H1 (cell line): ENCODE results near the gene PTS. TPM values are rescaled to one million over a fixed set of nuclear protein-coding genes. Genes with fewer than 3 reads are reported as not detected.
A peak's percentile ranks its signal among the peaks of the same experiment; 100 is the strongest.

Experiments used
- CBX5 ChIP-seq: fragments of 300-800, 300-1000 bp; sonication (generic); IDR thresholded peaks from 2 replicates; pipeline ENCODE4 v1.7.1; 2016; ENCODE audit warnings: antibody characterized with exemption, low read length, low read depth
- CBX8 ChIP-seq: fragments of 300-800, 300-1000 bp; sonication (generic); IDR thresholded peaks from 2 replicates; pipeline ENCODE4 v1.7.1; 2016; ENCODE audit warnings: low read depth, low read length, borderline replicate concordance
- GTF2F1 ChIP-seq: IDR thresholded peaks from 2 replicates; pipeline ENCODE4 v1.6.1; 2012; ENCODE audit warnings: low read depth, low read length, improper control_type of control experiment, borderline replicate concordance
- KDM4A ChIP-seq: IDR thresholded peaks from one replicate; pipeline ENCODE4 v1.7.1; 2012; ENCODE audit warnings: low read depth, mild to moderate bottlenecking, moderate library complexity, low read length, inconsistent platforms; ENCODE audit not compliant: severe bottlenecking
- RAD21 ChIP-seq, 2 experiments: IDR thresholded peaks in 1 of 2; conservative IDR thresholded peaks in 1 of 2; 2 replicates each; pipeline ENCODE4 v1.6.1; 2011; ENCODE audit warnings: low read depth in 2 of 2, low read length in 2 of 2, improper control_type of control experiment in 1 of 2, inconsistent platforms in 1 of 2, mild to moderate bottlenecking in 1 of 2, moderate library complexity in 1 of 2
- polyA plus RNA-seq, 7 experiments: library from polyadenylated mRNA; depleted of rRNA in 3 of 7; stranded (reverse) in 5 of 7; unstranded in 2 of 7; fragments of >200 nt in 5 of 7; fragments of 200-250 nt in 2 of 7; gene quantifications; 1 replicate in 5 of 7; 2 replicates in 1 of 7; 4 replicates in 1 of 7; pipeline versions ENCODE4 v1.2.1 to v1.2.3, GENCODE V29; 2011 to 2013; ENCODE audit warnings: missing spikeins in 2 of 7, mixed read lengths in 2 of 7
- total RNA-seq: library from RNA; stranded (reverse); fragmentation: NEBNext Ultra II Directional; extraction: Animal tissue kit (Norgen Biotek cat#: 25700); gene quantifications from 2 replicates; pipeline ENCODE4 v1.2.1, GENCODE V29; 2021
- TF ChIP-seq, protein P1 (sequence below), 3 experiments: IDR thresholded peaks; 1 replicate in 2 of 3; 2 replicates in 1 of 3; pipeline versions ENCODE4 v1.5.1 to v1.6.1; 2011; ENCODE audit warnings: low read length in 3 of 3, mild to moderate bottlenecking in 3 of 3, inconsistent platforms in 2 of 3, low read depth in 1 of 3, moderate library complexity in 1 of 3; ENCODE audit not compliant: insufficient read depth in 1 of 3; ENCODE audit errors: control extremely low read depth in 1 of 3
- TF ChIP-seq, protein P2 (sequence below): IDR thresholded peaks from 2 replicates; pipeline ENCODE4 v1.6.1; 2011; ENCODE audit warnings: low read depth, mild to moderate bottlenecking, low read length; ENCODE audit not compliant: insufficient read depth

The PTS gene
- total and polyA plus RNA-seq, 2 of the 8 experiments (the other 6 are each of a cell fraction or from before 2014, with no cell fraction given): 18.3 to 25.9 TPM

DNA sequence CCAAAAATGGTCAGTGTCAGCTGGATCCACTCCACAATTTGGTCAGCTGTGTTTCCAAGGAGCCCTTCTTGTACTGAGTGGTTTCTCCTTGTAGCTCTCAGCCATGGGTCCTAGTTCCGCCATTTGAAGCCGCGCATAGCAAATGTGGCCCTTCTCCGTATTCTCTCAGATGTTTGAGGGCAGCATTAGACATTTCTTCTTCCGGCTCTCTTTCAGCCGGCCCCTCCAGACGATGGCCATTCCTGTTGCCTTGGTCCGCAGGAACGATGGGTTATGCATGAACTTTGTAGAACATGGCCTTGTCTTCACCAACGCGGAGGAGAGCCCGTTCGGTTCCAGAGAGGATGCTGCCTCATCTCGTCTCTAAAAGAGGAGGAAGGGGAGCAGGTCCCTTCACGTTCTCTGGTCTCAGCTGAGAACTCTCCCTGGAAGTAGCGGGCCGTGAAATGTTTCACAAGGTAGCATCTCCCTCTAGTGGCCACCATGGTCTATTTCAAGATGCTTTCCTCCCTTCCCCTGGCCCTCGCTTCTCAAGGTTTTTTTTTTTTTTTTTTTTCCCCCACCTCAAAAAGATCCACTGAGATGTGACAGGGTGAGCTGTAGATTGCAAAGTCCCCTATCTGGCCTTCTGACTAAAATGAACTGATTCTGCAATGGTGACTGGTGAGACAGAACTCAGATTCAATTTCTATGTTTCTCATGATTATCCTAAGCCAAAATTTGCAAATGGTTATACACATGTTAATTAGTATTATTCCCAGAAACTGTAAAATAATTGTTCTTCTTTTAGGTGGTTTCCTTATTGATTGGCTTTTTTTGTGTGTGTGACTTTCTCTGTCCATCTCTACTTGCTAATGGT, 54.3 kb downstream of the PTS start (continued):
- TF ChIP-seq, protein P1, sequence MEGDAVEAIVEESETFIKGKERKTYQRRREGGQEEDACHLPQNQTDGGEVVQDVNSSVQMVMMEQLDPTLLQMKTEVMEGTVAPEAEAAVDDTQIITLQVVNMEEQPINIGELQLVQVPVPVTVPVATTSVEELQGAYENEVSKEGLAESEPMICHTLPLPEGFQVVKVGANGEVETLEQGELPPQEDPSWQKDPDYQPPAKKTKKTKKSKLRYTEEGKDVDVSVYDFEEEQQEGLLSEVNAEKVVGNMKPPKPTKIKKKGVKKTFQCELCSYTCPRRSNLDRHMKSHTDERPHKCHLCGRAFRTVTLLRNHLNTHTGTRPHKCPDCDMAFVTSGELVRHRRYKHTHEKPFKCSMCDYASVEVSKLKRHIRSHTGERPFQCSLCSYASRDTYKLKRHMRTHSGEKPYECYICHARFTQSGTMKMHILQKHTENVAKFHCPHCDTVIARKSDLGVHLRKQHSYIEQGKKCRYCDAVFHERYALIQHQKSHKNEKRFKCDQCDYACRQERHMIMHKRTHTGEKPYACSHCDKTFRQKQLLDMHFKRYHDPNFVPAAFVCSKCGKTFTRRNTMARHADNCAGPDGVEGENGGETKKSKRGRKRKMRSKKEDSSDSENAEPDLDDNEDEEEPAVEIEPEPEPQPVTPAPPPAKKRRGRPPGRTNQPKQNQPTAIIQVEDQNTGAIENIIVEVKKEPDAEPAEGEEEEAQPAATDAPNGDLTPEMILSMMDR (IDR thresholded peaks at IDR 0.05; ENCODE audit: control extremely low read depth in 1 of 3, insufficient read depth in 1 of 3, low read depth in 1 of 3, low read length in 3 of 3): peak; percentile 47 to 81 (median 78)
- TF ChIP-seq RAD21 (IDR thresholded peaks at IDR 0.05 in 1 of 2, conservative IDR thresholded peaks at IDR 0.05 in 1 of 2; ENCODE audit: low read depth in 2 of 2, low read length in 2 of 2) (peak; percentile 80 to 83), GTF2F1 (no peak), CBX5 (no peak), KDM4A (peak; percentile 47), CBX8 (no peak)
- TF ChIP-seq, protein P2, sequence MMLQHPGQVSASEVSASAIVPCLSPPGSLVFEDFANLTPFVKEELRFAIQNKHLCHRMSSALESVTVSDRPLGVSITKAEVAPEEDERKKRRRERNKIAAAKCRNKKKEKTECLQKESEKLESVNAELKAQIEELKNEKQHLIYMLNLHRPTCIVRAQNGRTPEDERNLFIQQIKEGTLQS: no peak
